GM15510 (cell line): ENCODE results near the gene NT5C1A.

Source experiments
- POLR2A ChIP-seq: IDR thresholded peaks from 3 replicates; pipeline ENCODE4 v1.6.1; 2011; ENCODE audit warnings: borderline replicate concordance; ENCODE audit not compliant: insufficient read length; ENCODE audit errors: extremely low read depth

The NT5C1A gene

GRCh38 chr1:39642796-39643195, 29.1 kb downstream of the NT5C1A start:
- no peak for TF ChIP-seq POLR2A

- TF ChIP-seq POLR2A: no peak
Observed at GRCh38 chr1:39640861-39641260, 31.0 kb downstream of the NT5C1A start.

GRCh38 chr1:39639305-39640130, 32.4 kb downstream of the NT5C1A start, which contains the start of gene HEYL:
TSS of gene HEYL (minus strand) at chr1:39639643. CDS start at chr1:39639625, 18 bp downstream.
- TF ChIP-seq POLR2A: no peak

- TF ChIP-seq POLR2A: no peak
Observed at GRCh38 chr1:39638965-39639304, 33.0 kb downstream of the NT5C1A start.

- no peak for TF ChIP-seq POLR2A
Observed at GRCh38 chr1:39637361-39637760, 34.5 kb downstream of the NT5C1A start.

- no peak for TF ChIP-seq POLR2A
Observed at GRCh38 chr1:39635871-39636210, 36.1 kb downstream of the NT5C1A start.

- TF ChIP-seq POLR2A: no peak
Observed at GRCh38 chr1:39635205-39635870, 36.6 kb downstream of the NT5C1A start.

- TF ChIP-seq POLR2A: no peak
Observed at GRCh38 chr1:39633422-39633821, 38.5 kb downstream of the NT5C1A start.

GRCh38 chr1:39632682-39633417, 39.1 kb downstream of the NT5C1A start:
- TF ChIP-seq POLR2A: no peak

GRCh38 chr1:39632323-39632681, 39.6 kb downstream of the NT5C1A start:
- no peak for TF ChIP-seq POLR2A

- TF ChIP-seq POLR2A: no peak
Observed at GRCh38 chr1:39631361-39632322, 40.3 kb downstream of the NT5C1A start.

GRCh38 chr1:39628807-39629350, 43.0 kb downstream of the NT5C1A start:
- no peak for TF ChIP-seq POLR2A

GRCh38 chr1:39626646-39627045, 45.3 kb downstream of the NT5C1A start:
- TF ChIP-seq POLR2A: no peak
